ENCODE results near the gene ARHGAP9. TPM values are rescaled to one million over a fixed set of nuclear protein-coding genes. Genes with fewer than 3 reads are reported as not detected.
A peak's percentile ranks its signal among the peaks of the same experiment; 100 is the strongest.

The ARHGAP9 gene
- total RNA-seq, 2 experiments from 2014 or later = 354 to 370 TPM

DNA sequence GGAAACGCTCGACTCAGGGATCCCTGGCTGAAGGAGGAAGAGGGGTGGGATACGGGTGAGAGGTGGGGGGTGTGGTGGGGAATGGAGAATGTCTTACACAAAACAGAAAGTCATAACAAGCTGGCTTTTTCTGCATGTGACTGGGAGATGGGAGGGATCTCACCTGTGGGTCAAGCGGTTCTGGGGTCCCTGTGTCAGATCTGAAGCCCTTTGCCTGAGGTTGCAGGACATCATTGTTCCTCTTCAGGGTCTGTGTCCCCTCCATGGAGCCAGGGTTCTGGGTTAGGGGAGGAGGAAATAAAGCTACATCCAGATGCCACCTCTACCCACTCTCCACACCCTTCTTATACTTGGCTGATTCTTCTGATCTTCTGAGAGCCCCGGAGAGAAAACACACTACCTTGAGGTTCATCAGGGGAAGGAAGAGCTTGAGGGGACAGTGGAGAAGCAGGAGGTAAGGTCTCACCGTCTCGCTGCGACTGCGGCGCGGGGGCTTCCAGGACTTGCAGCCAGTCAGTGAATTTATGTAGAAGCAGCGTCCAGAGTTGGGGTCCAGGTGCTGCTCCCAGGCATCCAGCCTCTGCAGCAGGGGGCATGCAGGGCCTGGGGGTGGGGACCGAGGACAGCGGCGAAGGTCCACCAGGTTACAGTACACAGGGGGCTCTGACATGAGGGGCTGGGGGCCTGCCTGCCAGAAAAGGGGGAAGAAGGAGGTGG, 2.5 kb downstream of the ARHGAP9 start:
- Mint-ChIP-seq H3K4me3 (peak overlapping the region; percentile 93), H3K4me1 (ENCODE audit: low read depth) (peaks cover 87% of the 10 kb centered on the region), H3K27ac (peak overlapping the region; percentile 99), H3K9me3 (no peaks in the 10 kb centered on the region), H3K27me3 (no peaks in the 10 kb centered on the region), H3K36me3 (ENCODE audit: low read depth) (peaks cover 57% of the 10 kb centered on the region)
- Histone ChIP-seq H3K9me3 (ENCODE audit: control insufficient read depth in 1 of 2, insufficient read depth in 1 of 2, low read length in 2 of 2) (no peaks in the 10 kb centered on the region), H3K4me1 (ENCODE audit: insufficient read depth, low read length) (peaks cover 86% of the 10 kb centered on the region), H3K27me3 (ENCODE audit: control insufficient read depth in 1 of 2, insufficient read depth in 2 of 2, low read length in 2 of 2) (no peaks in the 10 kb centered on the region), H3K27ac (ENCODE audit: low read depth in 1 of 2, low read length in 2 of 2) (peak overlapping the region; percentile 99), H3K4me3 (ENCODE audit: low read length) (peak overlapping the region; percentile 90), H3K36me3 (ENCODE audit: insufficient read depth, low read length) (peaks cover 36% of the 10 kb centered on the region)
- ATAC-seq (ENCODE audit: poor library complexity) (peak; percentile 11), DNase-seq (peak in 3 of 14 experiments; percentile 28 to 52 (median 48))
- intact Hi-C loops (cut with DNase I, micrococcal nuclease) = loop anchor here (2.0 to 5.0 kb wide), 5 partner anchors 14 to 275 kb away; partner anchors contain the start of genes CDK4 (in 1 of the 2), DCTN2 (in 1 of the 2) and DDIT3 (in 1 of the 2)
- ChIA-PET CTCF (interaction anchor here (1.2 to 5.6 kb wide), 8 partner anchors 10 to 106 kb away, joined by 3 to 35 read pairs (median 4); partner anchors contain the start of genes DCTN2, GLI1 and MARS1), POLR2A (interaction anchor here (0.5 to 5.5 kb wide), 17 partner anchors 9 to 1138 kb away, joined by 3 to 93 read pairs (median 4); partner anchors contain the start of genes DCTN2, DDIT3, GLI1 and IL23A)
- TF ChIP-seq, protein P1, sequence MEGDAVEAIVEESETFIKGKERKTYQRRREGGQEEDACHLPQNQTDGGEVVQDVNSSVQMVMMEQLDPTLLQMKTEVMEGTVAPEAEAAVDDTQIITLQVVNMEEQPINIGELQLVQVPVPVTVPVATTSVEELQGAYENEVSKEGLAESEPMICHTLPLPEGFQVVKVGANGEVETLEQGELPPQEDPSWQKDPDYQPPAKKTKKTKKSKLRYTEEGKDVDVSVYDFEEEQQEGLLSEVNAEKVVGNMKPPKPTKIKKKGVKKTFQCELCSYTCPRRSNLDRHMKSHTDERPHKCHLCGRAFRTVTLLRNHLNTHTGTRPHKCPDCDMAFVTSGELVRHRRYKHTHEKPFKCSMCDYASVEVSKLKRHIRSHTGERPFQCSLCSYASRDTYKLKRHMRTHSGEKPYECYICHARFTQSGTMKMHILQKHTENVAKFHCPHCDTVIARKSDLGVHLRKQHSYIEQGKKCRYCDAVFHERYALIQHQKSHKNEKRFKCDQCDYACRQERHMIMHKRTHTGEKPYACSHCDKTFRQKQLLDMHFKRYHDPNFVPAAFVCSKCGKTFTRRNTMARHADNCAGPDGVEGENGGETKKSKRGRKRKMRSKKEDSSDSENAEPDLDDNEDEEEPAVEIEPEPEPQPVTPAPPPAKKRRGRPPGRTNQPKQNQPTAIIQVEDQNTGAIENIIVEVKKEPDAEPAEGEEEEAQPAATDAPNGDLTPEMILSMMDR (IDR thresholded peaks at IDR 0.05) = no peak

DNA sequence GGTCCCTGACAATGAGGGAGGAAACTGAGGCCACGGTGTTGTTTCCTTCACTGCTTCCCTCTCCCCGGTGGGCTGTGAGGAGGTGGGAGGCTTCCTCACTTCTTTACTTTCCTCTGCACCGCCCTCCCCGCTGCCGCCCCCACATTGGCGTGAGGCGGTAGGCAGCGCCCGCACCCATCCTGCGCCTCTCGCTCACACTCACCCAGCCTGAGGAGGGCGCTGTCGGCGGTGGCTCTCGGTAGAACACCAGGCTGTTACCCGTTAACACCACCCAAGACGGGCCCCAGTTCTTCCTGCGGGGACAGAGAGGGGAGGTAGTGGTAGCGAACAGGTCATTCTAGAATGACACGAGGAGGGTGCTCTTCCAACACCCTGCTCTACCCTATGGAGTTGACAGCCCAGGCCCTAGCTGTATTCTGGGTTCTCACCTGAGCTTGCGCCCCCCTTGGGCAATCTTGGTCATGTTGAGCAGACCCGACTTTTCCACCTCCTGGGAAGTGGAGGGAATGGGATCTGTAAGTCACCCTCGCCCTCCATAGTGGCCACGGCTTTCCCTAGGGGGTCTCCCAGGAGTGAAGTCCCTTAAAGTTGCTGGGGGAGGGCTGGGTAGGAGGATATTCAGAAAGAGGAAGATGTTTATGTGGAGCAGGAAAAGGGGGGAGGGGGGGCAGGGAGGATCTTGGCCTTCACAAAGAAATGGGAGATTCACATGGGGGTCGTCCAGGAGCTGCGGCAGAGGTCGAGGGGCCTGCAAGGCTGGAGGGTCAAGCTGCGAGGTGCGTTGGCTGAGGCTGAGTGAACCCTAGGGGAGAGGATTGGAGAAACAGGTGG, 3.3 kb downstream of the ARHGAP9 start:
- TF ChIP-seq, protein P1 (IDR thresholded peaks at IDR 0.05) = peak; percentile 63
- ChIA-PET POLR2A (interaction anchor here (0.5 to 5.5 kb wide), 11 partner anchors 9 to 751 kb away, joined by 3 to 93 read pairs (median 3); partner anchors contain the start of genes DCTN2, DDIT3, GLI1 and MARS1), CTCF (interaction anchor here (1.2 to 5.6 kb wide), 8 partner anchors 10 to 107 kb away, joined by 3 to 35 read pairs (median 4); partner anchors contain the start of genes DCTN2, GLI1 and MARS1)
- no peaks in the 10 kb centered on the region for H3K27me3 ChIP-seq (ENCODE audit: control insufficient read depth in 1 of 2, insufficient read depth in 2 of 2, low read length in 2 of 2)
- Mint-ChIP-seq H3K27me3 (no peaks in the 10 kb centered on the region), H3K9me3 (no peaks in the 10 kb centered on the region), H3K4me3 (peak overlapping the region; percentile 93), H3K4me1 (ENCODE audit: low read depth) (peaks cover 89% of the 10 kb centered on the region), H3K36me3 (ENCODE audit: low read depth) (peaks cover 65% of the 10 kb centered on the region), H3K27ac (peak overlapping the region; percentile 99)
- H3K36me3 ChIP-seq (ENCODE audit: insufficient read depth, low read length) = peaks cover 43% of the 10 kb centered on the region
- peak; percentile 31 for ATAC-seq (ENCODE audit: poor library complexity)
- peak; percentile 52 to 84 (median 64) for DNase-seq
- intact Hi-C loops (cut with DNase I, micrococcal nuclease) = loop anchor here (2.0 to 5.0 kb wide), 5 partner anchors 14 to 276 kb away; partner anchors contain the start of genes CDK4 (in 1 of the 2), DCTN2 (in 1 of the 2) and DDIT3 (in 1 of the 2)
- peak overlapping the region; percentile 99 for H3K27ac ChIP-seq (ENCODE audit: low read depth in 1 of 2, low read length in 2 of 2)
- H3K4me1 ChIP-seq (ENCODE audit: insufficient read depth, low read length) = peaks cover 84% of the 10 kb centered on the region
- no peaks in the 10 kb centered on the region for H3K9me3 ChIP-seq (ENCODE audit: control insufficient read depth in 1 of 2, insufficient read depth in 1 of 2, low read length in 2 of 2)
- H3K4me3 ChIP-seq (ENCODE audit: low read length) = peak overlapping the region; percentile 90
